ENCODE results near the gene ERGIC3.

- TF ChIP-seq CTCF (IDR thresholded peaks at IDR 0.05), result no peak
- no peak for TF ChIP-seq POLR2AphosphoS5 (IDR thresholded peaks at IDR 0.05)
- TF ChIP-seq POLR2A (IDR thresholded peaks at IDR 0.05; ENCODE audit: low read depth), result no peak
- TF ChIP-seq EP300 (IDR thresholded peaks at IDR 0.05), result no peak
Measured at GRCh38 chr20:35529552-35529951, 12.3 kb upstream of the ERGIC3 start, which contains the start of gene C20orf173.
